Activated CD4-positive, alpha-beta T cell treated with anti-CD3 and anti-CD28 coated beads, Interleukin-2, amount 10 ng/mL, durations not matched to agents 7 days and 5 days (primary cell): ENCODE data around the gene PPP1R18. TPM values are rescaled to one million over a fixed set of nuclear protein-coding genes. Genes with fewer than 3 reads are reported as not detected.

Source experiments
- CTCF ChIA-PET: fragments of 350-600 bp; sonication (Branson Sonifier 250); formaldehyde crosslinking; loops from one replicate; lab custom pipeline; 2021; ENCODE audit warnings: antibody characterized with exemption; lab: Charles Lee
- POLR2A ChIA-PET: fragments of 350-600 bp; sonication (Branson Sonifier 250); formaldehyde crosslinking; loops from one replicate; lab custom pipeline; 2021; ENCODE audit warnings: antibody characterized with exemption; lab: Charles Lee
- DNase-seq: peaks from one replicate; pipeline ENCODE4 v3.0.0-alpha.2; 2020
- H3K27ac Mint-ChIP-seq: one replicate; pipeline ENCODE4 v1.8.0; 2021; ENCODE audit warnings: mild to moderate bottlenecking, moderate library complexity, mixed read lengths
- H3K27me3 Mint-ChIP-seq: one replicate; pipeline ENCODE4 v1.8.0; 2021; ENCODE audit warnings: mixed read lengths
- H3K36me3 Mint-ChIP-seq: one replicate; pipeline ENCODE4 v1.8.0; 2021; ENCODE audit warnings: low read depth, mixed read lengths
- H3K4me1 Mint-ChIP-seq: one replicate; pipeline ENCODE4 v1.8.0; 2021; ENCODE audit warnings: mixed read lengths
- H3K4me3 Mint-ChIP-seq: one replicate; pipeline ENCODE4 v1.8.0; 2021; ENCODE audit warnings: mild to moderate bottlenecking, moderate library complexity, mixed read lengths
- H3K9me3 Mint-ChIP-seq: one replicate; pipeline ENCODE4 v1.8.0; 2021; ENCODE audit warnings: mixed read lengths
- total RNA-seq, 2 experiments: library from RNA; stranded (reverse); gene quantifications; one replicate each; pipeline ENCODE4 v1.2.3, GENCODE V29; 2021

PPP1R18 gene
- total RNA-seq, 2 experiments from 2014 or later, result 243 to 272 TPM

DNA sequence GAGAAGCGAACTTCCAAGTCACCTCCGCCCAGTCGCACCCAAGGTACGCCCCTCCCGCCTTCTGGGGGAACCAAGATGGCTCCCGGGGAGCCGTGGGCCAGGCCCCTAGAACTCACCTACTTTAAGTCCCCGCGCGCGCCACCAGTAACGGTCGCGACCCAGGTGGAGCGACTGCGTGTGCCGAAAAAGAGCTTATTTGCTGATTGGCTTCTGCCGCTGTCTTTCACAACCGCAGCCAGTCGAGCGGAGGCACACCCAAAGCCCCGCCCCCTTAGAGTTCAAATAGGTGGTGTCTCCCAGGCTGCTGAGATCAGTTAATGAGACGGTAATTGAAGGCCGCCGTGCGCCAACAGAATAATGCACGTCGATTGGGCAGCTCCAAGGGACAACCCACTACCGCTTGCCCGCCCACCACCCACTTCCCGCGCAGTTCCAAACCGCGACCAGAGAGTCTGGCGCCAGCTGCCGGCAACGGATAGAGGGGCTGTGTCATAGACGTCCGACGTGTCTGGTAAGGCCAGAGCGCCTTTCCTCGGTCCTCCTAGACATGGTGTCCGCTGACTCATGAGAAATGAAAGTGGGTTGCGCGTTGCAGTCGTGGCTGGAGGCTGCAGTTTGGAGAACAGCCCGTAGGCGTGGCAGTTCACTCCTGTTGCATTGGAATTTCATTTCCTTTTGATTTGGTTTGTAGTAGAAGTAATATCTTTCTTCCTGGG, 30.8 kb upstream of the PPP1R18 start, which contains the start of gene MDC1:
MDC1 (minus strand) TSS at position 153 of the 716 bp plus-strand sequence. CDS start 2,106 bp downstream, outside the sequence.
- Mint-ChIP-seq H3K4me3 (peak within 1 kb of the TSS; percentile 97), H3K9me3 (peaks cover 3% of the 10 kb centered on the region), H3K27me3 (no peaks in the 10 kb centered on the region), H3K4me1 (peaks cover 57% of the 10 kb centered on the region), H3K36me3 (peaks cover 67% of the 10 kb centered on the region), H3K27ac (peak within 1 kb of the TSS; percentile 98)
- CTCF ChIA-PET, result interaction anchor here (0.5 to 21.4 kb wide), 21 partner anchors 10 to 1462 kb away, joined by 3 to 476 read pairs (median 4); partner anchors contain the start of gene DHX16
- peak; percentile 100 for DNase-seq
- POLR2A ChIA-PET, result interaction anchor here (0.6 to 1.2 kb wide), 8 partner anchors 14 to 221 kb away, joined by 3 to 8 read pairs (median 4); no protein-coding TSS in a partner anchor

DNA sequence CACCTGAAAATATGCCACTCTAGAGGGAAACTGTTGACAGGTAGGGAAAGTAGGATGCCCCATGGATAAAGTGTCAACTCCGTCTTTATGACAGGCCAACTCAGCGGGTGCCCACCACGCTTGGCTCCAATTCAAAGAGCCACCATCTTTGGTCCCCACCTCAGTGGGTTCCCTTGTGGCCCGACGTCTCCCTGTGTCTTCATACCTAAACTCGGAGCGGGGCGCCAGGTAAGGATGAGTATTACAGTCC, 30.4 kb upstream of the PPP1R18 start:
- H3K4me3 Mint-ChIP-seq, result peak overlapping the region; percentile 97
- H3K9me3 Mint-ChIP-seq, result peaks cover 3% of the 10 kb centered on the region
- ChIA-PET POLR2A (interaction anchor here (0.6 to 1.2 kb wide), 6 partner anchors 25 to 221 kb away, joined by 3 to 8 read pairs (median 4); no protein-coding TSS in a partner anchor), CTCF (interaction anchor here (0.5 to 21.4 kb wide), 20 partner anchors 9 to 1462 kb away, joined by 3 to 476 read pairs (median 4); partner anchors contain the start of gene DHX16)
- DNase-seq, result no peak
- H3K27ac Mint-ChIP-seq, result peak overlapping the region; percentile 98
- peaks cover 67% of the 10 kb centered on the region for H3K36me3 Mint-ChIP-seq
- H3K4me1 Mint-ChIP-seq, result peaks cover 62% of the 10 kb centered on the region
- H3K27me3 Mint-ChIP-seq, result no peaks in the 10 kb centered on the region

DNA sequence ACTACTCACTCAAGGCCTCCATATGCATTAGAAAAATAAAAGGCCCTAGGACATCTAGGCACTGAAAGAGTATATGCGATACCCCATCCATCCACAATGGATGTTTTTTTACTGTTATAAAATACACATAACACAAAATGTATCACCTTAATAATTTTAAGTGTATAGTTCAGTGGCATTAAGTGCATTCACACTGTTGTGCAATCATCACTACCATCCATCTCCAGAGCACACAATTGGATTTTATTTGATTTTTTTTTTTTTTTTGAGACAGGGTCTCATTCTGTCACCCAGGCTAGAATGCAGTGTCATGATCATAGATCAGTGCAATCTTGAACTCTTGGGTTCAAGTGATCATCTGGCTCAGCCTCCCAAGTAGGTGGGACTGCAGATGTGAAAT, 27.8 kb upstream of the PPP1R18 start:
- ChIA-PET CTCF (interaction anchor here (0.8 to 21.4 kb wide), 2 partner anchors 27 to 34 kb away, joined by 3 to 476 read pairs; no protein-coding TSS in a partner anchor), POLR2A (no interaction called here)
- H3K9me3 Mint-ChIP-seq, result peaks cover 3% of the 10 kb centered on the region
- peaks cover 68% of the 10 kb centered on the region for H3K4me1 Mint-ChIP-seq
- no peak overlapping the region for H3K4me3 Mint-ChIP-seq
- H3K36me3 Mint-ChIP-seq, result peaks cover 69% of the 10 kb centered on the region
- no peaks in the 10 kb centered on the region for H3K27me3 Mint-ChIP-seq
- no peak for DNase-seq
- no peak overlapping the region for H3K27ac Mint-ChIP-seq

- peaks cover 61% of the 10 kb centered on the region for H3K4me1 Mint-ChIP-seq
- ChIA-PET CTCF (interaction anchor here (0.5 to 4.2 kb wide), 11 partner anchors 9 to 653 kb away, joined by 3 to 27 read pairs (median 6); partner anchors contain the start of genes DHX16, NRM and TUBB), POLR2A (no interaction called here)
- H3K27me3 Mint-ChIP-seq, result no peaks in the 10 kb centered on the region
- H3K36me3 Mint-ChIP-seq, result peaks cover 74% of the 10 kb centered on the region
- H3K9me3 Mint-ChIP-seq, result peaks cover 3% of the 10 kb centered on the region
- no peak for DNase-seq
- H3K27ac Mint-ChIP-seq, result peak overlapping the region; percentile 84
- no peak overlapping the region for H3K4me3 Mint-ChIP-seq
Observed at GRCh38 chr6:30712441-30712945, 26.0 kb upstream of the PPP1R18 start.

DNA sequence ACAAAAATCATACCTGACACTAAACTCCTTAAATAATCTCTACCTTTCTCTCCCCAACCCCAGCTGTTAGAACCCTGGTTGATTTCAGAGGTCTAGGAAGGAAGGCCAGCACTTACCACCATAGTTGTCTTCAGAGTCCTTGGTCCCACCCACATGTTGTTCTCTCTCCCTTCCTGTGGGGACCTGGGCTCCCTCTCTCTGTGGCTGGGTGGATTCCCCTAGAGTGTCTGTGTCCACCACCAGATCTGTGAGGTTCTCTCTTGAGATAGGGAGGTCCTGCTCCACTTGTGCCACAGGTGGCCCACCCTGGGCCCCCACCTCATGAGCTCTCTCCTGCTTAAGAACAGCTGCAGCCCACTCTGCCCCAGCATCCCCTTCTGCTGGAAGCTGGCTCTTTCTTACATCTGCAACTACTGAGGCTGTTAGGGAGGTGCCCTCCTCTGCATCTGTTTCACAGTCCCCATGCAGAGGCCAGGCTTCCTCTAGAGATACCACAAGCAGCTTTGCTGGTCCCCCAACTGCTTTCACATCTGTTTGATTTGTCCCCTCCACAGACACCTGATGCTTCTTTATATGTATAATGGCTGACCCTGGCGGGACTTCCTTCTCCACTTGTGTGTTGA, 25.4 kb upstream of the PPP1R18 start:
- Mint-ChIP-seq H3K4me3 (peak overlapping the region; percentile 54), H3K27ac (peak overlapping the region; percentile 84), H3K4me1 (peaks cover 57% of the 10 kb centered on the region), H3K9me3 (peaks cover 3% of the 10 kb centered on the region), H3K36me3 (peaks cover 75% of the 10 kb centered on the region), H3K27me3 (no peaks in the 10 kb centered on the region)
- no peak for DNase-seq
- POLR2A ChIA-PET, result no interaction called here
- CTCF ChIA-PET, result interaction anchor here (0.5 to 4.2 kb wide), 10 partner anchors 8 to 654 kb away, joined by 3 to 27 read pairs (median 6); partner anchors contain the start of genes DHX16 and TUBB

DNA sequence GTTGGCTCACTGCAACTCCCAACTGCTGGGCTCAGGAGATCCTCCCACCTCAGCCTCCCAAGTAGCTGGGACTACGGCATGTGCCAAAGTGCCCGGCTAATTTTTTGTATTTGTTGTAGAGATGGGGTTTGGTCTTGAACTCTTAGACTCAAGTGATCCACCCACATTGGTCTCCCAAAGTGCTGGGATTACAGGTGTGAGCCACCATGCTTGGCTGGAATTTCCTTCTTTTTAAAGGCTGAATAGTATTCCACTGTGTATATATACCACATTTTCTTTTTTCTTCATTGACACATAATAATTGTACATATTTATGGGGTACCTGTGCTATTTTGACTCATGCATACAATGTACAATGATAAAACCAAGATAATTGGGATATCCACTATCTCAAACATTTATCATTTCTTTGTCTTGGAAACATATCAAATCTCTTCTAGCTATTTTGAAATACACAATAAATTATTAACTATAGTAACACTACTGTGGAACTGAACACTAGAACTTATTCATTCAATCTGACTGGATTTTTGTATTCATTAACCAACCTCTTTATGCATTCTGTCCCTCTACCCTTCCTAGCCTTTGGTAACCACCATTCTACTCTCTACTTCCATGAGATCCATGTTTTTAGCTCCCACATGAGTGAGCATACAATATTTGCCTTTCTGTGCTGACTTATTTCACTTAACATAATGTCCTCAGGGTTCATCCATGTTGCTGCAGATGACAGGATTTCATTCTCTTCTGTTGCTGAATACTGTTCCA, 22.8 kb upstream of the PPP1R18 start:
- Mint-ChIP-seq H3K27ac (no peak overlapping the region), H3K36me3 (peaks cover 66% of the 10 kb centered on the region)

GRCh38 chr6:30707281-30707850, 20.9 kb upstream of the PPP1R18 start:
- H3K4me3 Mint-ChIP-seq, result no peak overlapping the region
- peaks cover 57% of the 10 kb centered on the region for H3K36me3 Mint-ChIP-seq
- H3K9me3 Mint-ChIP-seq, result no peaks in the 10 kb centered on the region
- no peak for DNase-seq
- no peak overlapping the region for H3K27ac Mint-ChIP-seq
- CTCF ChIA-PET, result interaction anchor here (0.8 to 2.3 kb wide), 6 partner anchors 9 to 19 kb away, joined by 3 to 7 read pairs (median 4); partner anchors contain the start of genes MDC1 and NRM
- POLR2A ChIA-PET, result no interaction called here
- peaks cover 23% of the 10 kb centered on the region for H3K4me1 Mint-ChIP-seq
- no peaks in the 10 kb centered on the region for H3K27me3 Mint-ChIP-seq

More for the DNA sequence above, 22.8 kb upstream of the PPP1R18 start:
- Mint-ChIP-seq H3K4me3 (no peak overlapping the region), H3K9me3 (no peaks in the 10 kb centered on the region), H3K27me3 (no peaks in the 10 kb centered on the region), H3K4me1 (peaks cover 39% of the 10 kb centered on the region)
- CTCF ChIA-PET, result interaction anchor here (1.3 to 4.2 kb wide), 5 partner anchors 11 to 30 kb away, joined by 3 to 27 read pairs (median 4); no protein-coding TSS in a partner anchor
- POLR2A ChIA-PET, result no interaction called here
- DNase-seq, result no peak

DNA sequence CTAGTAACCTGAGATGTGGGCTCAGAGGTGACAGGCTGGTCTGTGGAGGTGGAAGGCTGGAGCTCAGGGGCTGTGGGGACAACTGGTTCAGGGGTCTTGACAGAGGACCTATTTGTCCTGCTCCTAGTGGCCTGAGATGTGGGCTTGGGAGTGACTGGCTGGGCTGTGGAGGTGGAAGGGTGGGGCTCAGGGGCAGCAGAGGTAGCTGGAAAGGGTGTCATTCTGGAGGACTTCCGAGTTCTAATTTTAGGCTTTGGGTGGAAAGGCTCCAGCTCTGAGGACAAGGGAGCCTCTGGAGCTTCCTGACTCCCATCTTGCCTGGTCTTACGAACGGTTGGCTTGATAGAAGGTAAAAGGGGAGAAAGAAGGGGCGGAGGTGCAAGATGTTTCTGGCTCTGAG, 19.2 kb upstream of the PPP1R18 start:
- peak overlapping the region; percentile 27 for H3K27ac Mint-ChIP-seq
- peaks cover 42% of the 10 kb centered on the region for H3K36me3 Mint-ChIP-seq
- no peaks in the 10 kb centered on the region for H3K9me3 Mint-ChIP-seq
- no peak for DNase-seq
- no peaks in the 10 kb centered on the region for H3K27me3 Mint-ChIP-seq
- no peak overlapping the region for H3K4me3 Mint-ChIP-seq
- CTCF ChIA-PET, result interaction anchor here (0.9 to 2.3 kb wide), 3 partner anchors 16 to 27 kb away, joined by 3 to 6 read pairs (median 3); no protein-coding TSS in a partner anchor
- H3K4me1 Mint-ChIP-seq, result peaks cover 5% of the 10 kb centered on the region
- POLR2A ChIA-PET, result no interaction called here

GRCh38 chr6:30703821-30704220, 17.4 kb upstream of the PPP1R18 start:
- Mint-ChIP-seq H3K36me3 (peaks cover 41% of the 10 kb centered on the region), H3K27me3 (no peaks in the 10 kb centered on the region), H3K9me3 (no peaks in the 10 kb centered on the region), H3K4me3 (no peak overlapping the region), H3K4me1 (peaks cover 5% of the 10 kb centered on the region), H3K27ac (no peak overlapping the region)
- DNase-seq, result no peak
- CTCF ChIA-PET, result interaction anchor here (1.1 to 2.7 kb wide), 6 partner anchors 8 to 25 kb away, joined by 3 to 14 read pairs (median 6); partner anchors contain the start of gene MDC1
- POLR2A ChIA-PET, result interaction anchor here (0.7 kb wide), 1 partner anchor 14 kb away, joined by 3 read pairs; no protein-coding TSS in a partner anchor

- H3K27me3 Mint-ChIP-seq, result no peaks in the 10 kb centered on the region
- peaks cover 38% of the 10 kb centered on the region for H3K36me3 Mint-ChIP-seq
- no peak overlapping the region for H3K27ac Mint-ChIP-seq
- CTCF ChIA-PET, result interaction anchor here (1.9 to 2.7 kb wide), 4 partner anchors 10 to 24 kb away, joined by 5 to 14 read pairs (median 8); no protein-coding TSS in a partner anchor
- peaks cover 2% of the 10 kb centered on the region for H3K4me1 Mint-ChIP-seq
- POLR2A ChIA-PET, result no interaction called here
- no peaks in the 10 kb centered on the region for H3K9me3 Mint-ChIP-seq
- no peak for DNase-seq
- no peak overlapping the region for H3K4me3 Mint-ChIP-seq
Observed at GRCh38 chr6:30703011-30703410, 16.6 kb upstream of the PPP1R18 start.

DNA sequence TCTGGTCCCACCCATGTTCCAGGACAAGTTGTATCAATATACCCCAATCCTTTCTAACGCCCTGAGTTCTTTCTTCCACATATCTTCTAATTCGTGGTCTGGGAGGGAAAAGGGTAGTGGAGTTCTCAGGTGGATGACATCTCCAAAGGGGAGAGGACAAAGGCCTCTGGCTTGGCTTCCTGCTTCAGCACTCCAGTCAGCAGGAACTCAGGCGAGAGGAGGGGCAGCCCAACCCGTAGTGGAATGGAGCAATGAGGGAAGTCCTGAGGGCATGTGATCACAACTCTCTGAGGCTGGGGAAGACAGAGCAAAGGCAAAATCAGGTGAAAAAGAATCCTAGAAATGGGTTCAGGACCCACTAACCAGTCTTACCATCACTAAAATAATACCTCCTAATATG, 13.9 kb upstream of the PPP1R18 start:
- no peak for DNase-seq
- Mint-ChIP-seq H3K36me3 (peaks cover 23% of the 10 kb centered on the region), H3K9me3 (no peaks in the 10 kb centered on the region), H3K4me3 (no peak overlapping the region), H3K27ac (no peak overlapping the region), H3K27me3 (no peaks in the 10 kb centered on the region), H3K4me1 (no peaks in the 10 kb centered on the region)
- ChIA-PET CTCF (interaction anchor here (1.3 to 4.3 kb wide), 3 partner anchors 11 to 22 kb away, joined by 4 to 25 read pairs (median 5); partner anchors contain the start of gene MDC1), POLR2A (no interaction called here)
